HepG2 (cell line): ENCODE results near the gene SMIM13. TPM values are rescaled to one million over a fixed set of nuclear protein-coding genes. Genes with fewer than 3 reads are reported as not detected.

Experiments used
- HDAC6 ChIP-seq: fragments of 200-600 bp; sonication (generic); IDR thresholded peaks from 2 replicates; pipeline ENCODE4 v1.7.0; 2017; ENCODE audit warnings: mild to moderate bottlenecking, antibody characterized with exemption, low read length, low read depth
- HMGA1 ChIP-seq: sonication (generic); formaldehyde crosslinking; conservative IDR thresholded peaks from 2 replicates; pipeline ENCODE4 v1.4.0; 2020; ENCODE audit warnings: missing genetic modification reagents
- IKZF1 ChIP-seq: fragments of 450-650 bp; IDR thresholded peaks from 2 replicates; pipeline ENCODE4 v1.7.1; 2016
- KAT7 ChIP-seq: IDR thresholded peaks from 2 replicates; pipeline ENCODE4 v1.6.1; 2018; ENCODE audit warnings: borderline replicate concordance, missing compliant biosample characterization
- MATR3 ChIP-seq: sonication (generic); formaldehyde crosslinking; IDR thresholded peaks from 2 replicates; pipeline ENCODE4 v1.4.0; 2020; ENCODE audit warnings: missing genetic modification reagents
- PAX8 ChIP-seq: sonication (generic); formaldehyde crosslinking; IDR thresholded peaks from 2 replicates; pipeline ENCODE4 v1.8.0; 2022; ENCODE audit warnings: mild to moderate bottlenecking, missing genetic modification reagents, borderline replicate concordance
- REXO4 ChIP-seq: sonication (generic); formaldehyde crosslinking; IDR thresholded peaks from 2 replicates; pipeline ENCODE4 v1.8.0; 2022; ENCODE audit warnings: missing genetic modification reagents, mild to moderate bottlenecking, borderline replicate concordance
- RFX5 ChIP-seq: IDR thresholded peaks from 2 replicates; pipeline ENCODE4 v1.6.1; 2011; ENCODE audit warnings: low read depth, low read length, improper control_type of control experiment
- SNAI1 ChIP-seq: sonication (generic); formaldehyde crosslinking; IDR thresholded peaks from 2 replicates; pipeline ENCODE4 v1.5.0; 2020; ENCODE audit warnings: mild to moderate bottlenecking, missing genetic modification reagents, borderline replicate concordance
- SP4 ChIP-seq: sonication (generic); formaldehyde crosslinking; IDR thresholded peaks from 2 replicates; pipeline ENCODE4 v1.8.1; 2023; ENCODE audit warnings: mild to moderate bottlenecking, missing genetic modification reagents
- TEAD2 ChIP-seq: sonication (generic); formaldehyde crosslinking; IDR thresholded peaks from 2 replicates; pipeline ENCODE4 v1.9.0; 2021; ENCODE audit warnings: missing genetic modification reagents
- ZBTB7A ChIP-seq: sonication (generic); formaldehyde crosslinking; IDR thresholded peaks from 2 replicates; pipeline ENCODE4 v1.8.0; 2022; ENCODE audit warnings: mild to moderate bottlenecking, missing genetic modification reagents
- ZKSCAN8 ChIP-seq: IDR thresholded peaks from 2 replicates; pipeline ENCODE4 v1.6.1; 2016; ENCODE audit warnings: borderline replicate concordance, missing genetic modification reagents, missing compliant biosample characterization
- ZNF326 ChIP-seq: sonication (generic); formaldehyde crosslinking; IDR thresholded peaks from 2 replicates; pipeline ENCODE4 v1.4.0; 2020; ENCODE audit warnings: missing genetic modification reagents, borderline replicate concordance
- ZNF430 ChIP-seq: sonication (generic); formaldehyde crosslinking; IDR thresholded peaks from 2 replicates; pipeline ENCODE4 v1.9.0; 2021; ENCODE audit warnings: mild to moderate bottlenecking, missing genetic modification reagents
- ZNF747 ChIP-seq: sonication (generic); formaldehyde crosslinking; IDR thresholded peaks from 2 replicates; pipeline ENCODE4 v1.8.1; 2023; ENCODE audit warnings: missing genetic modification reagents, mild to moderate bottlenecking, borderline replicate concordance
- ZNF780A ChIP-seq: sonication (generic); formaldehyde crosslinking; IDR thresholded peaks from 2 replicates; pipeline ENCODE4 v1.8.0; 2022; ENCODE audit warnings: mild to moderate bottlenecking, missing genetic modification reagents, moderate library complexity
- polyA plus RNA-seq, 8 experiments: library from polyadenylated mRNA; depleted of rRNA in 3 of 8; stranded (reverse) in 7 of 8; unstranded in 1 of 8; fragments of >200 nt; fragmentation: Illumina TruSeq in 4 of 8; extraction: Trizol in 4 of 8; gene quantifications; 2 replicates each; pipeline versions ENCODE4 v1.2.1 to v1.2.3, GENCODE V29; 2011 to 2016; ENCODE audit warnings: low read depth in 4 of 8, missing spikeins in 1 of 8, mixed read lengths in 1 of 8; ENCODE audit not compliant: insufficient read depth in 1 of 8
- total RNA-seq, 5 experiments: library from RNA; depleted of rRNA; stranded (reverse); fragments of >200 nt; fragmentation: Illumina TruSeq; extraction: Trizol; gene quantifications; 2 replicates each; pipeline ENCODE4 v1.2.3, GENCODE V29; 2016; ENCODE audit warnings: low read depth in 1 of 5
- TF ChIP-seq, protein P1 (sequence below): sonication (generic); formaldehyde crosslinking; IDR thresholded peaks from 2 replicates; pipeline ENCODE4 v1.4.0; 2020; ENCODE audit warnings: missing genetic modification reagents, borderline replicate concordance
- TF ChIP-seq, protein P2 (sequence below): sonication (generic); formaldehyde crosslinking; conservative IDR thresholded peaks from 2 replicates; pipeline ENCODE4 v1.4.0; 2020; ENCODE audit warnings: mild to moderate bottlenecking, missing genetic modification reagents, moderate library complexity
- TF ChIP-seq, protein P3 (sequence below): sonication (generic); formaldehyde crosslinking; IDR thresholded peaks from 2 replicates; pipeline ENCODE4 v1.9.0; 2022; ENCODE audit warnings: low read depth, missing genetic modification reagents

Gene SMIM13
- total and polyA plus RNA-seq, 2 of the 13 experiments (the other 11 are each of a cell fraction or from before 2014, with no cell fraction given): 2.7 to 10.2 TPM

DNA sequence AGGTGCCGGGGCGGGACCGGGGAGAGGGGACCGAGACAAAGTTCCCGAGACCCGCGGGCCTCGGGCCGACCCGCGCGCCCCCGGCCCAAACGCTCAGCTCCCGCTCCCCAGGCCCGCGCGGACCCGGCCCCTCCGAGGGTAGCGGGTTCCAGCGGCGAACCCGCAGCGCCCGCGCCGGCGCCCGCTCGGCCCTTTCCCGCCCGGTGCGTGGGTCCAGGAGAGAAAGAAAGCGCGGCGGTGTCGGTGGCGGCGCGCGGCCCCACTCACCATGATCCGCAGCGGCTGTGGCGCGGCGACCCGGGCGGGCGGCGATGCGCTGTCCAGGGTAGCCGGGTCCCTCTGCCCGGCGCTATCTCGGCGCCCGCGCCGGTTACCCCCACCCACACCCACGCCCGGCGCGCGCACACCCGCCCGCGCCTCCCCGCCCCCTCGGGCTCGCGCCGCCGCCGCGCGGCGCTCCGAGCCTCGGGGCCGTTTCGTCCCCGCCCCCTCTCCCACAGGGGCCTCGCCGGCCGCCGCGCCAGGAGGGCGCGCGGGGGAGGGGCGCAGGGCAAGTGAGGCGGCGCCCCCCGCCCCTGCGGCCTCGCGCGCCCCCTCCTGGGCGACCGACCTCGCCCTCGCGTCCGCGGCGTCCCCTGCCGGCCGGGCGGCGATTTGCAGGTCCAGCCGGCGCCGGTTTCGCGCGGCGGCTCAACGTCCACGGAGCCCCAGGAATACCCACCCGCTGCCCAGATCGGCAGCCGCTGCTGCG is 49.5 kb upstream of the SMIM13 start, which contains the start of gene ELOVL2 (continued):
- TF ChIP-seq ZNF747 (CRISPR knock-in tag) (0 out of 2 replicates have a peak, but pooled peaks have one; percentile 34), RFX5 (no peak), ZKSCAN8 (CRISPR knock-in tag) (peak; percentile 58; the same call in 1 of the 2 replicates), TEAD2 (CRISPR knock-in tag) (no peak), ZNF430 (CRISPR knock-in tag) (no peak), ZNF326 (CRISPR knock-in tag) (no peak), HMGA1 (CRISPR knock-in tag) (no peak), SP4 (CRISPR knock-in tag) (peak; percentile 91), IKZF1 (no peak), KAT7 (peak; percentile 32; the same call in 1 of the 2 replicates), ZNF780A (CRISPR knock-in tag) (no peak), MATR3 (CRISPR knock-in tag) (no peak), HDAC6 (no peak), SNAI1 (CRISPR knock-in tag) (no peak), REXO4 (CRISPR knock-in tag) (no peak), ZBTB7A (CRISPR knock-in tag) (peak; percentile 65), PAX8 (CRISPR knock-in tag) (no peak)
- TF ChIP-seq, protein P1, sequence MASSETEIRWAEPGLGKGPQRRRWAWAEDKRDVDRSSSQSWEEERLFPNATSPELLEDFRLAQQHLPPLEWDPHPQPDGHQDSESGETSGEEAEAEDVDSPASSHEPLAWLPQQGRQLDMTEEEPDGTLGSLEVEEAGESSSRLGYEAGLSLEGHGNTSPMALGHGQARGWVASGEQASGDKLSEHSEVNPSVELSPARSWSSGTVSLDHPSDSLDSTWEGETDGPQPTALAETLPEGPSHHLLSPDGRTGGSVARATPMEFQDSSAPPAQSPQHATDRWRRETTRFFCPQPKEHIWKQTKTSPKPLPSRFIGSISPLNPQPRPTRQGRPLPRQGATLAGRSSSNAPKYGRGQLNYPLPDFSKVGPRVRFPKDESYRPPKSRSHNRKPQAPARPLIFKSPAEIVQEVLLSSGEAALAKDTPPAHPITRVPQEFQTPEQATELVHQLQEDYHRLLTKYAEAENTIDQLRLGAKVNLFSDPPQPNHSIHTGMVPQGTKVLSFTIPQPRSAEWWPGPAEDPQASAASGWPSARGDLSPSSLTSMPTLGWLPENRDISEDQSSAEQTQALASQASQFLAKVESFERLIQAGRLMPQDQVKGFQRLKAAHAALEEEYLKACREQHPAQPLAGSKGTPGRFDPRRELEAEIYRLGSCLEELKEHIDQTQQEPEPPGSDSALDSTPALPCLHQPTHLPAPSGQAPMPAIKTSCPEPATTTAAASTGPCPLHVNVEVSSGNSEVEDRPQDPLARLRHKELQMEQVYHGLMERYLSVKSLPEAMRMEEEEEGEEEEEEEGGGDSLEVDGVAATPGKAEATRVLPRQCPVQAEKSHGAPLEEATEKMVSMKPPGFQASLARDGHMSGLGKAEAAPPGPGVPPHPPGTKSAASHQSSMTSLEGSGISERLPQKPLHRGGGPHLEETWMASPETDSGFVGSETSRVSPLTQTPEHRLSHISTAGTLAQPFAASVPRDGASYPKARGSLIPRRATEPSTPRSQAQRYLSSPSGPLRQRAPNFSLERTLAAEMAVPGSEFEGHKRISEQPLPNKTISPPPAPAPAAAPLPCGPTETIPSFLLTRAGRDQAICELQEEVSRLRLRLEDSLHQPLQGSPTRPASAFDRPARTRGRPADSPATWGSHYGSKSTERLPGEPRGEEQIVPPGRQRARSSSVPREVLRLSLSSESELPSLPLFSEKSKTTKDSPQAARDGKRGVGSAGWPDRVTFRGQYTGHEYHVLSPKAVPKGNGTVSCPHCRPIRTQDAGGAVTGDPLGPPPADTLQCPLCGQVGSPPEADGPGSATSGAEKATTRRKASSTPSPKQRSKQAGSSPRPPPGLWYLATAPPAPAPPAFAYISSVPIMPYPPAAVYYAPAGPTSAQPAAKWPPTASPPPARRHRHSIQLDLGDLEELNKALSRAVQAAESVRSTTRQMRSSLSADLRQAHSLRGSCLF: no peak
- TF ChIP-seq, protein P2, sequence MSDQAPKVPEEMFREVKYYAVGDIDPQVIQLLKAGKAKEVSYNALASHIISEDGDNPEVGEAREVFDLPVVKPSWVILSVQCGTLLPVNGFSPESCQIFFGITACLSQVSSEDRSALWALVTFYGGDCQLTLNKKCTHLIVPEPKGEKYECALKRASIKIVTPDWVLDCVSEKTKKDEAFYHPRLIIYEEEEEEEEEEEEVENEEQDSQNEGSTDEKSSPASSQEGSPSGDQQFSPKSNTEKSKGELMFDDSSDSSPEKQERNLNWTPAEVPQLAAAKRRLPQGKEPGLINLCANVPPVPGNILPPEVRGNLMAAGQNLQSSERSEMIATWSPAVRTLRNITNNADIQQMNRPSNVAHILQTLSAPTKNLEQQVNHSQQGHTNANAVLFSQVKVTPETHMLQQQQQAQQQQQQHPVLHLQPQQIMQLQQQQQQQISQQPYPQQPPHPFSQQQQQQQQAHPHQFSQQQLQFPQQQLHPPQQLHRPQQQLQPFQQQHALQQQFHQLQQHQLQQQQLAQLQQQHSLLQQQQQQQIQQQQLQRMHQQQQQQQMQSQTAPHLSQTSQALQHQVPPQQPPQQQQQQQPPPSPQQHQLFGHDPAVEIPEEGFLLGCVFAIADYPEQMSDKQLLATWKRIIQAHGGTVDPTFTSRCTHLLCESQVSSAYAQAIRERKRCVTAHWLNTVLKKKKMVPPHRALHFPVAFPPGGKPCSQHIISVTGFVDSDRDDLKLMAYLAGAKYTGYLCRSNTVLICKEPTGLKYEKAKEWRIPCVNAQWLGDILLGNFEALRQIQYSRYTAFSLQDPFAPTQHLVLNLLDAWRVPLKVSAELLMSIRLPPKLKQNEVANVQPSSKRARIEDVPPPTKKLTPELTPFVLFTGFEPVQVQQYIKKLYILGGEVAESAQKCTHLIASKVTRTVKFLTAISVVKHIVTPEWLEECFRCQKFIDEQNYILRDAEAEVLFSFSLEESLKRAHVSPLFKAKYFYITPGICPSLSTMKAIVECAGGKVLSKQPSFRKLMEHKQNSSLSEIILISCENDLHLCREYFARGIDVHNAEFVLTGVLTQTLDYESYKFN: peak; percentile 50
- TF ChIP-seq, protein P3, sequence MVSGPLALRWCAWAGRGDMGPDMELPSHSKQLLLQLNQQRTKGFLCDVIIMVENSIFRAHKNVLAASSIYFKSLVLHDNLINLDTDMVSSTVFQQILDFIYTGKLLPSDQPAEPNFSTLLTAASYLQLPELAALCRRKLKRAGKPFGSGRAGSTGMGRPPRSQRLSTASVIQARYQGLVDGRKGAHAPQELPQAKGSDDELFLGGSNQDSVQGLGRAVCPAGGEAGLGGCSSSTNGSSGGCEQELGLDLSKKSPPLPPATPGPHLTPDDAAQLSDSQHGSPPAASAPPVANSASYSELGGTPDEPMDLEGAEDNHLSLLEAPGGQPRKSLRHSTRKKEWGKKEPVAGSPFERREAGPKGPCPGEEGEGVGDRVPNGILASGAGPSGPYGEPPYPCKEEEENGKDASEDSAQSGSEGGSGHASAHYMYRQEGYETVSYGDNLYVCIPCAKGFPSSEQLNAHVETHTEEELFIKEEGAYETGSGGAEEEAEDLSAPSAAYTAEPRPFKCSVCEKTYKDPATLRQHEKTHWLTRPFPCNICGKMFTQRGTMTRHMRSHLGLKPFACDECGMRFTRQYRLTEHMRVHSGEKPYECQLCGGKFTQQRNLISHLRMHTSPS: no peak; the same call in 1 of the 2 replicates
